CD4-positive, alpha-beta T cell treated with Interleukin-15 for 1 hour (primary cell): Measurements from ENCODE around the gene ANKRD11.
"Not testable (repeated sequence)": the region's sequence is repeated elsewhere in the genome, so short reads cannot be mapped to it uniquely, and the experiment has no call there.

ENCODE experiments used
- DNase-seq: peaks from one replicate; pipeline ENCODE4 v3.0.0-alpha.2; 2020

Gene ANKRD11

DNA sequence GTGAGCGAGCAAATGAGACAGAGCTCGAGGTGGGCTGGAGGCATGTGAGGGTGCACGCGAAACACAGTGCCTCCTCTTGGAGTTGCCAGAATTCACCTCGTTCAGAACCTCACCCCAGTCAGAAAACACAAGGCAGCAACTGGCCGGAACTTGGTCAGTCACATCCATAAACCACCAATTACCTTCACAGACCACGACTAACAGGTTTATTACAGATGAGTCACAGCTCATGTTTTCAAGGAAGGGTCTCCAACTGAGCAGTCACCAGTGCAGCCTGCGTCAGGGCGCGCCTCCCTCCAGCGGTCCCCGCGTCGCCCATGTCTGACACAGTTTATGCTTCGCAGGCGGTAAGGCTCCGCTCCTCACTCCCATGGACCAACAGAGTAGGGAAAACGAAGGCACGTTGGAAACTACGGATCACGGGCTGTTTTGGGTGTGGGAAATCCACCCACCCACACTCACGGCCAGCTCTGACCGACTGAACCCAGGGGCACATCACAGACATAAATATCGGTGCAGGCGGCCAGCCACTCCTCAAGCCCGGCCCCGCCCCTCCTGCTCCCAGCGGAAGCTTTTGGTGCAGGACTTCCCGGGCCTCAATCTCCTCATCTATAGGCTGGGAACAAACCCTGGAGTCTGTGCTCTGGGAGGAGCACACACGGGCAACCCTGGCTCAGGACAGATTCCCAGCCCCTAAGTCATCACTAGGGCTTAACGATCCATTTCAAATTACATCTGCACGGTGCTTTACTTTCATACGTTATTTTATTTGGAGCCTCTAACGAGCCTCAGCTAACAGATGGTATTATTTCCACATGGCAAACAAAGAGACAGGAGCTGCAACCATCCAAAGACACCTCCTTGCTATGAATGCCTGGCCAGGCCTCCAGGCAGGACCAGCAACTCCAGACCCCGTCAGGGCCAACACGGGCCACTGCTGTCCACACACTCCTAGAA lies 146.6 kb downstream of the ANKRD11 start:
- no peak for DNase-seq

DNA sequence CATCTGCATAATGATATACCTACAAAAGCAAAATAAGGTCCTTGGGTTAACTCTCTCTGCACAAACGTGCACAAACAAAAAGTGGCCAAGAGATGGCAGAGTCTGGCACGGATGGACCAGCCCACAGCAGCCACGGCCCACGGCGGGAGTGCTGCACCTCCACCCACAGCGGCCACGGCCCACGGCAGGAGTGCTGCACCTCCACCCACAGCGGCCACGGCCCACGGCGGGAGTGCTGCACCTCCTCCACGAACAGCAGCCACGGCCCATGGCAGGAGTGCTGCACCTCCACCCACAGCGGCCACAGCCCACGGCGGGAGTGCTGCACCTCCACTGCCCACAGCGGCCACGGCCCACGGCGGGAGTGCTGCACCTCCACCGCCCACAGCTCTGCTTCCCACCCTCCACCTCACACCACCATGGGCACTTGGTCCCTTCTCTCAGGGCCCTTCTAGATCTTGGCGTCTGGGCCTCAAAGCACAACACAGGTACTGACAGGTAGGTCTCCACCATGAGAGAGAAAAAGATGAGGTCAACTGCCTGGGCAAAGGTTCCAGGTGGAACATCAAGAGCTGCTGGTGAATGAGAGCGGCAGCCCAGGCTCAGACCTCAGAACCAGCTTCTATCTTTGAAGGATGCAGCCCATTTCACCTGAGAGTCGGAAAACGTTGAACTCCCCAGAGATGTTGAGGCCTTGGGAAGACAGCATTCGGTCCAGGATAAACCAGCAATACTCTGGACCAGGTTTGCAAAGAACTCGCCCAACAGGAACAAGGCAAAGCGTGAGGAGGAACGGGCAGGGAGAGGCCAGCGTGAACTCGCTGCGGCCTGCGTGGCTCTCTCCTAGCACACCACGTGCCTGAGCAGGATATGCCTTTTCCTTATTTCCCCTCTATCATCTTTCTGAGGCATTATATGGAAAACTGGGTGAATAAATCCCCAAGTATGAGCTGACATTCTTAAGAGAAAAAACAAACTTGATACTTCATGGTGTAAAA lies 148.4 kb downstream of the ANKRD11 start:
- DNase-seq: no peak

DNA sequence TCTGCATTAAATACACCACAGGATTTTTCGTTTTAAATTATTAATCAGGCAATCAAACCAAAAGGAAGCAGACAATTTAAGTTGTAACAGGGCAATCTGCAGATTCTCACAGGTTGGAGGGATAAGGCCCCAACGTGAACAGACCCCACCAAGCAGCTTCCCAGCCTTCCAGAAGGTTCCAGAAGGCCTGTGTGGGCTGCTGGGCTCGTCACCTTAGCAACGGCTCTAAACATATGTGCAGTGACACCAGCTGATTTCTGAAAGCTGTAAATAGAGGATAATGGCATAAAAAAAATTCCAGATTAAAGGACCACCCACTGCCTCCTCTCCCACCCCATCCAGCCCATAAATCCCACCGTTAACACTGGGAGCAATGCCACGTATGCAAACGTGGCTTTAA lies 149.1 kb downstream of the ANKRD11 start:
- no peak for DNase-seq

DNA sequence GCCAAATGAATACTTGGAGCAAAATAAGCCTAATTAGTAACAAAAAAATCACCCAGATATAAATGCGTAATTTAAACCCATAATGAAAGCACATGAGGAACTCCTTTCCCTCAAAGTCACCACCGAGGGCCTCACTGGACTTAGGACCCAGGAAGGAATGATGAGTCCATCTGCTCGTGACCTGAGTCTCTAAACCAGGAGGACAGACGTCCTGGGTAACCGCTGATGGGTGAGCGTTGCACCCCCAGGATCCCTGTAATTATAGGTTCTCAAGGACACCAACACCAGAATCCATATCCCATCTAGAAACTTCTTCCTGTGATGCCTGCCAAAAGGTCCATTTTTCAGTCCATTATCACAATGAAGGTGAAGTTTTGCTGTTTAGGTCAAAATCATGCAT lies 151.5 kb downstream of the ANKRD11 start:
- DNase-seq: no peak

DNA sequence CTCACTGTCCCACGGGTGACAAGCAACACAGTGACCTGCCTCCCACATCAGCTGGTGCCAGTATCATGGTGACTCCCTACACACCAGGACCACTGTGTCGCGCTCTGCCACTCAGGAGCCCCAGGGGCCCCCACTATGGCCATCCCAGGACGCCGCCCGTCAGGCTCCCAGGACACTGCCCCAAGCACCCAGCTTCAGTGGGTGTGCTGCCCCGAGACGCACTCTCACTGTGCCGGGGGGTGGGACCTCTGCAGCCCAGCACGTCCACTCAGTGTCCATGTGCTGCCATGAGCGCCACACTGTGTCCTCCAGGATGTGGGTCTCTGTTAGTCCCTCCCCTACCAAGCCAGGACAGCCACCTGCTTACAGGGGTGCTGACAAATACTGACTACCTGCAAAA lies 152.4 kb downstream of the ANKRD11 start:
- no peak for DNase-seq

DNA sequence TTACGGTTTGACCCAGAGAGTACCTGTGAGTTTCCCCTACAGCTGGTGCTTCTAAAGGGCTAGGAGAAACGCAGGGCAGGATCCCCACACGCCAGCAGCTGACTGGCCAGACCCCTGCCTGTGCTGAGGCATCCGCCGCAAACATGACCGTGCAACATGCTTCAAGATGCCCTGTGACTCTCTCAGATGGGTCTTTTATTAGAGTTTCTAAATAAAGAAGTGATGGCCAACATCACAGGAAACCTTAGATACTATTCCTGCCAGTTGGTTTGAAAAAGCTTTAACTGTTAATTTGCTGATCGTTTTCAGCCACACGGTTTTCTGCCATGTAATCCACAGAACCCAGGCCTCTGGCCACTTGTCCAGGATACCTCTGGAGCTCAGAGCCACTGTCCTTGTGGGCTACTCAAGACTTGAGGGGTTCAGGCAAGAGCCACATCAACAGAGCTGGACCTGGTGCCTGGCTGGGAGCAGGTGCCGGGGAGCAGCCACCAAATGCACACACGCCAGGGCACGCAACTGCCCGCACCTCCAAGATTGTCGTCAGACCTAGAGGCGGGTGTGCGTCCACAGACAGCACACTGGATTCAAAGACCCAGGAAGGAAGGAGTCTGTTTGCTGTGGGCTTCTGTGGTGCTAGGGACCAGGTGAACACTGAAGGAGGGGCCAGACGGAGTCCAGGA lies 154.4 kb downstream of the ANKRD11 start:
- DNase-seq: no peak

DNA sequence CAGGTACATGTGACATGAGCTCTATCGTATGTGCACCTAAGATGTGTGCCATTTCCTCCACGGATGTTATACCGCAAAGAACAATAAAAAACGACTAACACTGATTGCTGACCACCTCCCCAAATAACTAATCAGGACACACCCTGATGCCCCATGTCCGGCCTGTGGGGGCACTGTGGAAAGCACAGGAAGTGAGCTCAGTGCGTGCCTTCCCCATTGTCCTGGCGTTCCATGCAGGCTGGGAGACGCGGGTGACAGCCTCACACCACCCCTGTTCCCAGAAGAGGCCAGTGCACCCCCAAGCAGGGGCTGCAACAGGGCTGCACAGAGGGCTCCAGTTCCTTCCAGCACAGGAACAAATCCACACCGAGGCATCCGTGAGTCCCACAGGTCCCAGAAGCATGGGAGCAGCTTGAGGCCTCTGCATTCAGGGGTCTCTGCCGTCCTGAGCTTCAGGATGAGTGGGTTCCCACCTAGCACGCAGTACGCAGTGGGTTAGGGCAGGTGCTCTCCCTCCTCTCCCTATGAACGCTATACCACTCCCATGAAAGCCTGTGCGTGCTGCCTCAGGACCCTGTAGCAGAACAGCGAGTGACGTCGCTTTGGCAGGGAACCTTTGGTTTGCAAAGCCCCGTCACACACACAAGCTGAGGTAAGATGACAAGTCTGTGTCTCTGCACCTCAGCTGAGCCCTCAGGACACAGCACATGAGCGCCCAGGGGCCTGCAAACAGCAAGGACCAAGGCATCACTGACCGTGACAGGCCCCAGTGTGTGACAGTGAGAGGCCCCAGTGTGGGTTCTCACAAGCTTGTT lies 155.2 kb downstream of the ANKRD11 start:
- DNase-seq: no peak

DNA sequence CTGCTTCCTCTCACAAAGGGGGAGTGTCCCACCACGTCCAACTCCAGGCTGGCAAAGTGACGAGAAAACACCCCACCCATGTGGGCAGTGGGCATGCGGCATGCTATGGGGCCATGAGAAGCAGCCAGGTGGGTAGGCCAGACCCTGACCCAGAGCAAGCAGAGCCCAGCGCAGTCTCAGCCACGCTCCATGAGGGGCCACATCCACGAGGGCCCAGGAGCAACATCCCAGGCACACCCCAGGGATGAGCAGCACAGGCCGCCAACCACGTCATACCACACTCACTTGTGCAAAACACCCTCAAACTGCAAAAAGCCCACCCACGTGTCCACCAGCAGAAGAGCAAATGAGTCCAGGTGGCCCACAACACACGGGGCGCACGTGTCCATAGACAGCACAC lies 155.9 kb downstream of the ANKRD11 start:
- DNase-seq: no peak

DNA sequence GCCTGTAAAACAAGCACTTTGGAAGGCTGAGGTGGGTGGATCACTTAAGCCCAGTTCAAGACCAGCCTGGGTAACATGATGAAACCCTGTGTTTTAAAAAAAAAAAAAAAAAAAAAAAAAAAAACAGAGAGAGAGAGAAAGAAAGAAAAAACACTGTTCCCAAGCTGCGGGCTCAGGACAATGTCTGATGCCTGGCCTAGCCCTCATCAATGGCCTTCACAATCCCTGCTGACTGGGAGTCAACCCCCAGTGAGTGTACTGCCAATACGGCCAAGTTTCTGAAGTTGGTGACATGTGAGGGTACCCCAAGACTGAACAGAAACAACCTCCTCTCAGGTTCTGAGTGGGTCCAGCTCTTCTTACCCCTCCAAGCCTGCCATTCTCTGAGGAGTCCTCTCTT lies 156.3 kb downstream of the ANKRD11 start:
- no peak for DNase-seq

DNA sequence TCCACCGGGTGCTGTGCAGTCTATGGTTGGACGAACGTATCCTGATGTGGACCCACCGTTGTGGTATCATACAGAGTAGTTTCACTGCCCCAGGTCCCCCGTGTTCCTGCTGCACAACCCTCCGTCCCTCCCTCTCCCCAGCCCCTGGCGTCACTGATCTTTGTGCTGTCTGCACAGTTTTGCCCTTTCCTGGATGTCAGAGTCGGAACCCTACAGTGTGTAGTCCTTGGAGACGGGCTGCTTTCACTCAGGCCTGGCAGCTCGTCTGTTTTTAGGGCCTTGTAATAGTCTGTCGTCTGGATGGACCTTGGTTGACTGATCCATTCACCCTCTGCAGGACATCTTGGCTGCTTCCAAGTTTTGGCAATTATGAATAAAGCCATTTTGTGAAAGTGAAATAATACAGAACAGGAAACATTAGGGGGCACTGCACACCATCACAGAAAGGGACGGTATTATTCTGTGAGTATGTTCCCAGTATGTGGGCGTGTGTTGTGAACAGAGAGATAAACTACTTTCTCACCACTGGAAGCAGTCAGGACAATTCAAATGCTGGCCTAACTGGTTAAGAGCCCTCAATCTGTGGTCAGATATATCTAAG lies 156.9 kb downstream of the ANKRD11 start:
- peak; percentile 45 for DNase-seq

DNA sequence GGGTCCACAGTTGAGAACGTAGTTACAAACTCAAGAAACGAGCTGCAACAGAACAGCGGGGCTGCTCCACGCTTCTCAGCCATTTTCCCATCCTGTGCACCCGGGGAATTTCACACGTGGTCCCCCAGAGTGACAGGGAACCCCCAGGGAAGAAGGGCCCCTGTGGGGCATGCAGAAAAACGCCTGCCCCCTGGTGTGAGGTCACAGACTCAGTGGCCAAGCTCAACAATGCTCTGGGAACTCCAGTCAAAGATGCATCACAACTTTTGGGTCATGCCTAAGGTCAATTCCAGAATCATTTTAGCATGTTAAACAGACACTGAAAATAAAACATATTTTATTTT lies 157.5 kb downstream of the ANKRD11 start:
- DNase-seq: no peak

DNA sequence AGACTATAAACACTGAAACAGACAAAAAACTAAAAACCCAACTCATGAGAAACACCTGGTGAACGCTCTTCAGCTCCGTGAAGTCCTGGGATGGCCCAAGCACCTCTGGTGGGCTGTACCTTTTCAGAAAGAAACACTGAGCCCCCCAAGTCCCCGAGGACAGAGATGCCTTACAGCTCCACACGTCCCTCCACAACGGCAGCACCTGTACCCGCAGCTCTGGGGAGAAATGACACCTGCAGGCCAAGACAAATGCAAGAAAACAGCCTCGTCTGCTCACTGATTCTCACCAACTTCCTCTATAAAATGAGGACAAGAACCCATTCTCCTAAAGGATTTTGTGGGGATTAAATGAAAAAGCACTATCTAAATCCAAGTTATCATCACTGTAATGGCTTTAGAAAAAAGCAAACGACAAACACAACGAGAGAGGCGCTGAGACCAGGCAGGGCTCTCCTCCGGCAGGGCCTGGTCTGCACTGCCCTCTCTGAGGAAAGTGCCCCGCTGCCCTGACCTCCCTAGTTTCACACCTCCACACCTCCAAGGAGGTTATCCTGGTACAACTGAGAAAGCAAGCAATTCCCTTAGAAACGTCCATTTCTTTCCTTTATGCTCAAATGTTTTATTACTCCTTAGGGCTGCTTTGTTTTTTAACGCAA lies 158.0 kb downstream of the ANKRD11 start:
- DNase-seq: no peak

DNA sequence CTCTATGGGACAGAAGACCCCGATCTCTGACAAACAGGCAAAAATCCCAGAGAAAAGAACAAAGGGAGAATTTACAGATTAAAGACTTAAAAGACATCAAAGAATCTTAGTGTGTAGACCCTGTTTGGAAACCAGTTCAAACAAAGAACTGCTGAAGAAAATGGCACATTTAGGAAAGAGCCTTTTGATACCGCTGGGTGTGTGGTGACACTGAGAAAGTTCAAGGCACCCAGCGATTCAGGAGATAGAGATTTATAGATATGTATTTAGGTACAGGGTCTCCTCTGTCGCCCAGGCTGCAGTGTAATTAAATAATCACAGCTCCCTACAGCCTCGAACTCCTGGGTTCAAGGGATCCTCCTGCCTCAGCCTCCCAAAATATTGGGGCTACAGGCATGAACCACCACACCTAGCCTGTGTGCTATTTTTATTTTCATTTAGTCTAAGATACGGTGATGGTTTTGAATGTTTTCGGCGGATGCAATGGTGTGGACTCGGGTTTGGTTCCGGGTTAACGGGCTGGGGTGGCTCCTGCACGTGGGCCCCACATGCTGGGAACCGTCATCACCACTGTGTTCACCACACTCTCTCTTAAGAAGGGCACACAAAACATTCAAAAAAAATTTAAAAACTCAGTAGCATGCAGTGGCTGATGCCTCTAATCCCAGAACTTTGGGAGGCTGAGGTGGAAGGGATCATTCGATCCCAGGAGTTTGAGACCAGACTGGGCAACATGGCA lies 158.8 kb downstream of the ANKRD11 start:
- no peak for DNase-seq

DNA sequence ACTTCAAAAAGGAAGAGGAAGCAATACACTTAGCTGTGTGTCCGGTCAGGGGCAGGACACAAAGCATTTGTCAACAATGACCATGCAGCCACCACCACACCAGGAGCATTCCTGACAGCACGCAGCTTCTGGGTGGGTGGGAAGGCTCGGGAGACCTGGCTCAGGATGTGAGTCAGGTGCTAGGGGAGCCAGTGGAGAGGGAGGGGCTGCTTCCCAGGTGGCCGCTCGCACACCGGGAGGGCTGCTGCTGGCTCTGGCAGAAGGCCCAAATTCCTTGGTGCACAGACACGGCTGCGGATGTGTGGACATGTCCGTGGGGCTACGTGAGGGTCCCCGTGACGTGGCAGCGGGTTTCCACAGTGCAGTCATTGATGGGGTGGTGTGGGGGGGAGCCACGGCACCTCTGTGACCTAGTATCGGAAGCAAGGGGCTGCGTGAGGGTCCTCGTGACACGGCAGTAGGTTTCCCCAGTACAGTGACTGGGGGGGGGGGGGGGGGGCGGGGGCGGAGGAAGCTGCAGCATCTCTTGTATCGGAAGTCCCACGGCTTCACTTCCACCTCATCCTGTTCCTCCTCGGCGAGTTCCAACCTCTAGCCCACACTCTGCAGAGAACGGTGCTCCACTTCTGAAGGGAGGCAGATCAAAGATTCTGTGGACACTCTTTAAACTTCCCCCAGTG lies 160.0 kb downstream of the ANKRD11 start:
- no peak for DNase-seq

DNA sequence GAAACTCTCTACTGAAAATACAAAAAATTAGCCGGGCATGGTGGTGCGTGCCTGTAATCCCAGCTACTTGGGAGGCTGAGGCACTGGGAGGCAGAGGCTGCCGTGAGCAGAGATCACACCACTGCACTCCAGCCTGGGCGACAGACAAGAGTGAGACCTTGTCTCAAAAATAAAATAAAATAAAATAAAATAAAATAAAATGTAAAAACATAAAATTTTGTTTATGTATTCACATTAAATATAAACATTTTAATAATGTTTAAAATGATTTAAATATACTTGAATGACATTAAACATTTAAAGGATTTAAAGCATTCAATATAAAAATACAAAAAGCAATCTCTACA lies 160.6 kb downstream of the ANKRD11 start:
- not testable (repeated sequence) for DNase-seq

DNA sequence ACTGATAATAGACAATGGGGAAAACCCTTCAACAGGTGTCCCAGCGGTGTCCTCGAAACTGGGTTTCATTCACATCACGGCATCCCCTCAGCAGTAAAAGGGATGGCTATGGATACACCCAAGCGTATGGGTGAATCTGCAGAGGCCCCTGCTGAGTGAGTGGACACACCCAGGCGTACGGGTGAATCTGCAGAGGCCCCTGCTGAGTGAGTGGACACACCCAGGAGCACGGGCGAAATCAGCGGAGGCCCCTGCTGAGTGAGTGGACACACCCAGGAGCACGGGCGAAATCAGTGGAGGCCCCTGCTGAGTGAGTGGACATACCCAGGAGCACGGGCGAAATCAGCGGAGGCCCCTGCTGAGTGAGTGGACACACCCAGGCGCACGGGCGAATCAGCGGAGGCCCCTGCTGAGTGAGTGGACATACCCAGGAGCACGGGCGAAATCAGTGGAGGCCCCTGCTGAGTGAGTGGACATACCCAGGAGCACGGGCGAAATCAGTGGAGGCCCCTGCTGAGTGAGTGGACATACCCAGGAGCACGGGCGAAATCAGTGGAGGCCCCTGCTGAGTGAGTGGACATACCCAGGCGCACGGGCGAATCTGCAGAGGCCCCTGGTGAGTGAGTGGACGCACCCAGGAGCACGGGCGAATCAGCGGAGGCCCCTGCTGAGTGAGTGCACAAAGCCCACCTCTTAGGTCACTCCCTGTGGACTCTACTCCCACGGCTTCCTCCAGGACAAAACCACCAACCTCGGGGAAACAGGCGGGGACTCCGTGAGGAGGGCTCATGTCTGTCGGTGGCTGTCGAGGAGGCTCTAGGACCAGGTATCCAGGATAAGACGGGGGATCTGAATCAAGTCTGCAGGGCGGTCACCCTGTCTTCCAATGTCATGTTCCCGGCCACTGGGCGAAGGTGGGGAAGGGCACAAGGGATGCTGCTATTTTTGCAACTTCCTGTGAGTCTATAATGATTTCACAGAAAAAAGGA lies 161.7 kb downstream of the ANKRD11 start:
- not testable (repeated sequence) for DNase-seq

DNA sequence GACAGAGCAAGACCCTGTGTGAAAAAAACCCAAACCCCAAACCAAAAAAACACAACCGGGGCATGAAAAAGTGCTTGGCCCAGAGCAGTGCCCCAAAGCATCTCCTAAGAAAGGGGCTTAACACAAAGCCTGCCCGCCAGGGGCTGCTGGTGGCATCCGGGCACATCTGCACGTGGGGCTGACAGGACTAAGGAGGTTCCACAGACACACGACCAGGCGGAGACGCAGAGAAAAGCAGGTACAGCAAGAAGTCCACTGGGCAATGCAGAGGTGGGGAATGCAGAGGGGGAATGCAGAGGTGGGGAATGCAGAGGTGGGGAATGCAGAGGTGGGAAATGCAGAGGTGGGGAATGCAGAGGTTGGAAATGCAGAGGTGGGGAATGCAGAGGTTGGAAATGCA lies 163.6 kb downstream of the ANKRD11 start:
- DNase-seq: no peak

DNA sequence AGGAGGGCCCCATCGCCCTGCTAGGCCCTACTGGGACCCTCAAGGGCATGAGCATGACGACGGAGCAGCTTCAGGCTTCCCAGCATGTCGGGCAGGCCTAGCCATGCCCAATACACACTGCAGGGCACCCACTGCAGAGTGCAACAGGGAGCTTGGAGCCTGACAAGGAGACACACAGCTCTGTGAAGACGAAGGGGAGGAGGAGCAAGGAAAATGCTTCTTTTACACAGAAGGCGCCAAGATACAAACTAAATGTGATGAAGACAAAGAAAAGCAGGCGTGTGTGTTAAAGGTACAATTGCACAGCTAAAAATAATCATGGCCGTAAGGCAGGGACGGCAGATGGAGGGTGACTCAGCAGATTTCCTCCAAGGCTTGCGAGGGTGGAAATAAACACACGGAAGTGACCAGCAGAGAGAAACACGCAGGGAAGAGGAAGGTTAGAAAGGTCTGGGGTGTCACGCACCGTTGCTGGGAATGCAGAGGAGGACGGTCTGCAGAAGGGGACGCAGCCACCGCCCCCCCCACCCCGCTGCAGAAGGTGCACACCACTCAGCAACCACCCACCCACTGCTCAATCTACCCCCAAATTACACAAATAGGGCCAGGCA lies 164.4 kb downstream of the ANKRD11 start:
- no peak for DNase-seq
